GM18526 (cell line): ENCODE results near the gene ESPNL.

ENCODE experiments used
- POLR2A ChIP-seq: IDR thresholded peaks from 3 replicates; pipeline ENCODE4 v1.6.1; 2011; ENCODE audit not compliant: insufficient read length; ENCODE audit errors: extremely low read depth

ESPNL gene

GRCh38 chr2:238100049-238100820 is at the start of gene ESPNL:
Gene ESPNL, plus strand, starts transcription at chr2:238100340. Its CDS starts 80 bp downstream, at chr2:238100420.
- no peak for TF ChIP-seq POLR2A

GRCh38 chr2:238053191-238053776 is 46.9 kb upstream of the ESPNL start:
- no peak for TF ChIP-seq POLR2A

- no peak for TF ChIP-seq POLR2A
Measured at GRCh38 chr2:238055841-238056240, 44.3 kb upstream of the ESPNL start.

GRCh38 chr2:238059505-238059904 is 40.6 kb upstream of the ESPNL start:
- no peak for TF ChIP-seq POLR2A

GRCh38 chr2:238060096-238060541 is 40.0 kb upstream of the ESPNL start:
- TF ChIP-seq POLR2A: no peak

GRCh38 chr2:238060542-238061314 is 39.4 kb upstream of the ESPNL start, which contains the start of gene SCLY:
Gene SCLY, plus strand, starts transcription at chr2:238061001. Its CDS starts 54 bp downstream, at chr2:238061055.
- peak; percentile 90 for TF ChIP-seq POLR2A

- TF ChIP-seq POLR2A: no peak
Measured at GRCh38 chr2:238061315-238062202, 38.6 kb upstream of the ESPNL start.

- no peak for TF ChIP-seq POLR2A
Measured at GRCh38 chr2:238063414-238064189, 36.5 kb upstream of the ESPNL start.

- TF ChIP-seq POLR2A: no peak
Measured at GRCh38 chr2:238064376-238064775, 35.8 kb upstream of the ESPNL start.

GRCh38 chr2:238065071-238065846 is 34.9 kb upstream of the ESPNL start:
- no peak for TF ChIP-seq POLR2A

- no peak for TF ChIP-seq POLR2A
Measured at GRCh38 chr2:238066218-238066617, 33.9 kb upstream of the ESPNL start.

- TF ChIP-seq POLR2A: no peak
Measured at GRCh38 chr2:238067939-238068338, 32.2 kb upstream of the ESPNL start.

- no peak for TF ChIP-seq POLR2A
Measured at GRCh38 chr2:238069021-238069709, 31.0 kb upstream of the ESPNL start.
